Suppressor macrophage (primary cell): ENCODE measurements around the gene PARP1.
"Not testable (repeated sequence)": the region's sequence is repeated elsewhere in the genome, so short reads cannot be mapped to it uniquely, and the experiment has no call there.

Source experiments
- DNase-seq, 4 experiments: peaks; one replicate each; pipeline ENCODE4 v3.0.0-alpha.2; 2020 to 2022

The PARP1 gene

GRCh38 chr1:226428791-226429461, 21.0 kb upstream of the PARP1 start:
- no peak for DNase-seq

- no peak for DNase-seq
These were observed 20.5 kb upstream of the PARP1 start for GRCh38 chr1:226428348-226428747.

- DNase-seq: no peak
These were observed 19.2 kb upstream of the PARP1 start for GRCh38 chr1:226427131-226427530.

- DNase-seq: not testable (repeated sequence)
These were observed 18.5 kb upstream of the PARP1 start for GRCh38 chr1:226426395-226426794.

GRCh38 chr1:226425431-226426031, 17.6 kb upstream of the PARP1 start:
- peak in 1 of 4 experiments; percentile 21 for DNase-seq

- DNase-seq: no peak
These were observed 17.1 kb upstream of the PARP1 start for GRCh38 chr1:226425004-226425378.

GRCh38 chr1:226424221-226425003, 16.5 kb upstream of the PARP1 start:
- peak in 3 of 4 experiments; percentile 14 to 26 (median 18) for DNase-seq

GRCh38 chr1:226422478-226422877, 14.6 kb upstream of the PARP1 start:
- no peak for DNase-seq

- peak in 3 of 4 experiments; percentile 24 to 32 (median 32) for DNase-seq
These were observed 13.0 kb upstream of the PARP1 start for GRCh38 chr1:226420897-226421296.

- no peak for DNase-seq
These were observed 12.4 kb upstream of the PARP1 start for GRCh38 chr1:226420328-226420727.

GRCh38 chr1:226419284-226420029, 11.6 kb upstream of the PARP1 start:
- peak in 1 of 4 experiments; percentile 5 for DNase-seq

- DNase-seq: no peak
These were observed 10.1 kb upstream of the PARP1 start for GRCh38 chr1:226417830-226418546.

GRCh38 chr1:226417350-226417749, 9.5 kb upstream of the PARP1 start:
- no peak for DNase-seq

GRCh38 chr1:226414098-226414698, 6.3 kb upstream of the PARP1 start:
- no peak for DNase-seq

GRCh38 chr1:226411619-226412018, 3.7 kb upstream of the PARP1 start:
- DNase-seq: no peak

- DNase-seq: no peak
These were observed 3.1 kb upstream of the PARP1 start for GRCh38 chr1:226410958-226411357.

GRCh38 chr1:226409392-226409791, 1.5 kb upstream of the PARP1 start:
- no peak for DNase-seq

GRCh38 chr1:226408285-226409184, 642 bp upstream of the PARP1 start:
- DNase-seq: no peak

GRCh38 chr1:226407199-226407496, 745 bp downstream of the PARP1 start:
- no peak for DNase-seq

- peak in 3 of 4 experiments; percentile 35 to 47 (median 39) for DNase-seq
These were observed 1.5 kb downstream of the PARP1 start for GRCh38 chr1:226406401-226406881.
